ENCODE measurements around the gene STARD3. TPM values are rescaled to one million over a fixed set of nuclear protein-coding genes. Genes with fewer than 3 reads are reported as not detected.

STARD3 gene
- polyA plus RNA-seq, 1 donor from 2014 or later = 105 TPM

- no peak for TF ChIP-seq SMC3 (conservative IDR thresholded peaks at IDR 0.05; ENCODE audit: poor library complexity)
- no peak for TF ChIP-seq POLR2AphosphoS5 (IDR thresholded peaks at IDR 0.05)
Measured at GRCh38 chr17:39687101-39687545, 50.2 kb downstream of the STARD3 start (continued).

GRCh38 chr17:39687546-39688474 is 50.9 kb downstream of the STARD3 start, which contains the start of gene PGAP3:
TSS of gene PGAP3 (minus strand) at chr17:39688057. CDS start at chr17:39688014, 43 bp downstream.
- TF ChIP-seq CTCF (IDR thresholded peaks at IDR 0.05; ENCODE audit: poor library complexity, severe bottlenecking) (peak; percentile 41), POLR2AphosphoS5 (IDR thresholded peaks at IDR 0.05) (peak; percentile 56), EP300 (conservative IDR thresholded peaks at IDR 0.05; ENCODE audit: poor library complexity, severe bottlenecking) (no peak), REST (IDR thresholded peaks at IDR 0.05; ENCODE audit: borderline replicate concordance) (no peak), RAD21 (conservative IDR thresholded peaks at IDR 0.05) (no peak), TAF1 (IDR thresholded peaks at IDR 0.05; ENCODE audit: low read depth) (no peak), MXI1 (conservative IDR thresholded peaks at IDR 0.05; ENCODE audit: poor library complexity, severe bottlenecking) (peak; percentile 42)
- Histone ChIP-seq H3K4me3 (ENCODE audit: low read length) (peak within 1 kb of the TSS; percentile 80), H3K36me3 (ENCODE audit: insufficient read depth, low read length) (no peaks in the 10 kb centered on the region), H3F3A (ENCODE audit: insufficient read depth, low read length, poor library complexity, severe bottlenecking) (no peaks in the 10 kb centered on the region), H4K20me1 (ENCODE audit: insufficient read depth) (no peaks in the 10 kb centered on the region), H3K4me2 (ENCODE audit: low read length) (peak within 1 kb of the TSS; percentile 90), H3K27me3 (ENCODE audit: insufficient read depth, low read depth, low read length) (no peaks in the 10 kb centered on the region), H3K9me3 (ENCODE audit: low read length) (no peaks in the 10 kb centered on the region), H3K79me2 (replicated peaks; ENCODE audit: insufficient read depth, low read length) (no peaks in the 10 kb centered on the region), H3K27ac (ENCODE audit: low read length) (peak within 1 kb of the TSS; percentile 96), H3K9me2 (ENCODE audit: insufficient read depth, low read length) (no peaks in the 10 kb centered on the region), H2AFZ (ENCODE audit: low read depth, low read length) (peak within 1 kb of the TSS; percentile 99), H3K9ac (ENCODE audit: low read length) (peak within 1 kb of the TSS; percentile 87)

- peak overlapping the region; percentile 80 for H3K4me3 ChIP-seq (ENCODE audit: low read length)
- H3K27me3 ChIP-seq (ENCODE audit: insufficient read depth, low read depth, low read length) = no peaks in the 10 kb centered on the region
- peak overlapping the region; percentile 87 for H3K9ac ChIP-seq (ENCODE audit: low read length)
- TF ChIP-seq POLR2AphosphoS5 (IDR thresholded peaks at IDR 0.05) (no peak), TAF1 (IDR thresholded peaks at IDR 0.05; ENCODE audit: low read depth) (no peak), REST (IDR thresholded peaks at IDR 0.05; ENCODE audit: borderline replicate concordance) (no peak), CTCF (IDR thresholded peaks at IDR 0.05; ENCODE audit: poor library complexity, severe bottlenecking) (no peak), EP300 (conservative IDR thresholded peaks at IDR 0.05; ENCODE audit: poor library complexity, severe bottlenecking) (no peak), RAD21 (conservative IDR thresholded peaks at IDR 0.05) (no peak), EZH2 (IDR thresholded peaks at IDR 0.05; ENCODE audit: borderline replicate concordance, insufficient read depth, low read length, poor library complexity, severe bottlenecking) (no peak), MXI1 (conservative IDR thresholded peaks at IDR 0.05; ENCODE audit: poor library complexity, severe bottlenecking) (no peak), SMC3 (conservative IDR thresholded peaks at IDR 0.05; ENCODE audit: poor library complexity) (no peak)
- H3K9me2 ChIP-seq (ENCODE audit: insufficient read depth, low read length) = no peaks in the 10 kb centered on the region
- peak overlapping the region; percentile 90 for H3K4me2 ChIP-seq (ENCODE audit: low read length)
- H3K36me3 ChIP-seq (ENCODE audit: insufficient read depth, low read length) = no peaks in the 10 kb centered on the region
- H3K79me2 ChIP-seq (replicated peaks; ENCODE audit: insufficient read depth, low read length) = no peaks in the 10 kb centered on the region
- H3F3A ChIP-seq (ENCODE audit: insufficient read depth, low read length, poor library complexity, severe bottlenecking) = no peaks in the 10 kb centered on the region
- H2AFZ ChIP-seq (ENCODE audit: low read depth, low read length) = peak overlapping the region; percentile 99
- H3K9me3 ChIP-seq (ENCODE audit: low read length) = no peaks in the 10 kb centered on the region
- peak overlapping the region; percentile 96 for H3K27ac ChIP-seq (ENCODE audit: low read length)
- no peaks in the 10 kb centered on the region for H4K20me1 ChIP-seq (ENCODE audit: insufficient read depth)
Measured at GRCh38 chr17:39688475-39688835, 51.5 kb downstream of the STARD3 start.

All from neural cell (in vitro differentiated cells).